Measurements from ENCODE around the gene SPNS2.

- TF ChIP-seq CTCF (conservative IDR thresholded peaks at IDR 0.05; ENCODE audit: low read depth, low read length) (no peak), EZH2phosphoT487 (IDR thresholded peaks at IDR 0.05; ENCODE audit: borderline replicate concordance, low read length) (no peak)
Observed at GRCh38 chr17:4478318-4478830, 20.3 kb upstream of the SPNS2 start.
